K562 (cell line): ENCODE measurements around the gene CALHM2. TPM values are rescaled to one million over a fixed set of nuclear protein-coding genes. Genes with fewer than 3 reads are reported as not detected.

Experiments
- ATAC-seq: fragments of 200-7000 bp; cut with Tn5 transposase; 3 replicates; pipeline ENCODE4 v1.9.1; 2020; ENCODE audit warnings: moderate library complexity
- BruUV-seq: library from RNA; stranded (reverse); fragments of 400-500 nt; replicated peaks from 2 replicates; lab custom pipeline; 2021; lab: Mats Ljungman, UMichigan
- CTCF ChIA-PET: fragments of 300-600 bp; formaldehyde crosslinking; extraction: SDS; loops from one replicate; lab custom pipeline; 2021; ENCODE audit warnings: low intra/inter-chr PET ratio; lab: Yijun Ruan, JAX
- POLR2A ChIA-PET: fragments of 300-600, 350-650 bp; sonication (Branson Sonifier 250); formaldehyde crosslinking; extraction: SDS; loops from one replicate; lab custom pipeline; 2021; ENCODE audit warnings: antibody characterized with exemption, inconsistent platforms; lab: Yijun Ruan, JAX
- DNase-seq, 4 experiments: peaks; one replicate each; pipeline versions ENCODE4 v3.0.0 to v3.0.0-alpha.2; 2011 to 2018; ENCODE audit warnings: low spot score in 3 of 4, mixed read lengths in 3 of 4; ENCODE audit errors: extremely low read depth in 1 of 4
- FAIRE-seq: peaks from 2 replicates; lab custom pipeline; 2011; peaks lifted over from hg19 to GRCh38; lab: Jason Lieb, UNC
- H2AFZ ChIP-seq: 2 replicates; pipeline ENCODE4 v1.6.0; 2011; ENCODE audit warnings: low read depth, low read length, control low read depth, inconsistent platforms
- H3K27ac ChIP-seq: fragments of 200-600 bp; 3 replicates; pipeline ENCODE4 v1.8.0; 2011; ENCODE audit warnings: low read depth, mild to moderate bottlenecking, control low read depth, inconsistent platforms, low read length, moderate library complexity, mixed read lengths; ENCODE audit errors: extremely low read depth
- H3K27me3 ChIP-seq, 2 experiments: fragments of 300-600 bp in 1 of 2; 2 replicates in 1 of 2; 3 replicates in 1 of 2; pipeline versions ENCODE4 v1.6.0 to v1.8.0; 2011; ENCODE audit warnings: inconsistent platforms in 2 of 2, low read length in 2 of 2, mild to moderate bottlenecking in 1 of 2, mixed read lengths in 1 of 2, moderate library complexity in 1 of 2; ENCODE audit not compliant: control insufficient read depth in 2 of 2, insufficient read depth in 2 of 2
- H3K36me3 ChIP-seq: fragments of 300-600 bp; 3 replicates; pipeline ENCODE4 v1.8.0; 2011; ENCODE audit warnings: mild to moderate bottlenecking, low read length, inconsistent platforms; ENCODE audit not compliant: control insufficient read depth, insufficient read depth
- H3K4me1 ChIP-seq, 2 experiments: fragments of 200-600 bp in 1 of 2; replicated peaks in 1 of 2; 2 replicates in 1 of 2; 3 replicates in 1 of 2; pipeline versions ENCODE4 v1.5.1 to v1.8.0; 2011; ENCODE audit warnings: inconsistent platforms in 2 of 2, low read length in 2 of 2, mild to moderate bottlenecking in 1 of 2, mixed read lengths in 1 of 2, moderate library complexity in 1 of 2; ENCODE audit not compliant: control insufficient read depth in 2 of 2, insufficient read depth in 2 of 2
- H3K4me2 ChIP-seq: 2 replicates; pipeline ENCODE4 v1.6.1; 2011; ENCODE audit warnings: low read length, control low read depth, inconsistent platforms, mixed read lengths; ENCODE audit not compliant: insufficient read depth
- H3K4me3 ChIP-seq: fragments of 200-600 bp; sonication (generic), shearing (Covaris generic); 2 replicates; pipeline ENCODE4 v1.5.1; 2016; ENCODE audit warnings: control low read depth, inconsistent platforms
- H3K79me2 ChIP-seq: fragments of 200-600 bp; 3 replicates; pipeline ENCODE4 v1.8.0; 2011; ENCODE audit warnings: low read length, inconsistent platforms; ENCODE audit not compliant: control insufficient read depth, insufficient read depth
- H3K9ac ChIP-seq, 2 experiments: 2 replicates each; pipeline versions ENCODE4 v1.6.0 to v1.6.1; 2011; ENCODE audit warnings: low read depth in 2 of 2, low read length in 2 of 2, control low read depth in 1 of 2, inconsistent platforms in 1 of 2, mild to moderate bottlenecking in 1 of 2, mixed read lengths in 1 of 2; ENCODE audit not compliant: insufficient read depth in 1 of 2
- H3K9me1 ChIP-seq: one replicate; pipeline ENCODE4 v1.6.0; 2011; ENCODE audit warnings: inconsistent platforms, mild to moderate bottlenecking, low read length, moderate library complexity; ENCODE audit not compliant: control insufficient read depth, insufficient read depth
- H3K9me3 ChIP-seq: replicated peaks from 2 replicates; pipeline ENCODE4 v1.5.1; 2011; ENCODE audit warnings: low read depth, low read length, inconsistent platforms; ENCODE audit not compliant: control insufficient read depth, insufficient read depth
- H4K20me1 ChIP-seq: replicated peaks from 2 replicates; pipeline ENCODE4 v1.6.1; 2011; ENCODE audit warnings: low read length, inconsistent platforms, mixed read lengths; ENCODE audit not compliant: control insufficient read depth, insufficient read depth
- BACH1 ChIP-seq: fragments of 200-800 bp; sonication (Bioruptor generic); IDR thresholded peaks from 2 replicates; pipeline ENCODE4 v1.6.1; 2016; ENCODE audit warnings: missing genetic modification characterization, missing compliant biosample characterization
- DDX20 ChIP-seq: fragments of 450-650 bp; IDR thresholded peaks from 2 replicates; pipeline ENCODE4 v1.6.1; 2016; ENCODE audit warnings: missing genetic modification characterization, low read depth, mild to moderate bottlenecking, missing compliant biosample characterization, moderate library complexity
- EWSR1 ChIP-seq: fragments of 450-650 bp; IDR thresholded peaks from 2 replicates; pipeline ENCODE4 v1.6.1; 2018; ENCODE audit warnings: borderline replicate concordance, mild to moderate bottlenecking, low read depth, moderate library complexity; ENCODE audit not compliant: partially characterized antibody
- ILF3 ChIP-seq: fragments of 450-650 bp; IDR thresholded peaks from 2 replicates; pipeline ENCODE4 v1.6.1; 2018; ENCODE audit warnings: antibody characterized with exemption, mild to moderate bottlenecking, moderate library complexity, borderline replicate concordance
- KHSRP ChIP-seq: fragments of 450-650 bp; IDR thresholded peaks from 2 replicates; pipeline ENCODE4 v1.6.1; 2017
- NBN ChIP-seq: fragments of 450-650 bp; IDR thresholded peaks from 2 replicates; pipeline ENCODE4 v1.6.1; 2016; ENCODE audit warnings: low read depth, mild to moderate bottlenecking
- PCBP2 ChIP-seq: fragments of 200-400 bp; formaldehyde crosslinking; IDR thresholded peaks from 2 replicates; pipeline ENCODE4 v1.6.1; 2018; ENCODE audit warnings: low read length, low read depth, mild to moderate bottlenecking, moderate library complexity; ENCODE audit not compliant: poor library complexity, severe bottlenecking
- ZNF217 ChIP-seq: sonication (generic); formaldehyde crosslinking; IDR thresholded peaks from 2 replicates; pipeline ENCODE4 v1.8.0; 2022; ENCODE audit warnings: mild to moderate bottlenecking, missing genetic modification reagents
- WGBS: fragments of 100-300 bp; shearing (Covaris generic); methylation state at CpG from one replicate; pipeline ENCODE4 v1.1.6; 2016; ENCODE audit warnings: low coverage, mixed read lengths; ENCODE audit not compliant: insufficient coverage; ENCODE audit errors: missing lambda C conversion rate; 5-methylcytosine and 5-hydroxymethylcytosine counted together
- in situ Hi-C: fragments of 300-500 bp; cut with MboI; formaldehyde crosslinking; loops from 4 replicates; pipeline ENCODE4 v1.15.0; 2018; ENCODE audit warnings: inconsistent platforms, mixed read lengths
- intact Hi-C: fragments of 100-400 bp; cut with micrococcal nuclease; formaldehyde crosslinking; loops from 2 replicates; pipeline ENCODE4 v1.14.2; 2022
- polyA plus RNA-seq, 8 experiments: library from polyadenylated mRNA; depleted of rRNA in 4 of 8; stranded (reverse) in 5 of 8; unstranded in 3 of 8; fragments of >200 nt; fragmentation: Nextera tagmentation in 2 of 8; fragmentation: Illumina TruSeq in 1 of 8; extraction: Ambion mirVana in 2 of 8; extraction: Trizol in 1 of 8; gene quantifications; 2 replicates each; pipeline versions ENCODE4 v1.2.1 to v1.2.3, GENCODE V29; 2011 to 2014; ENCODE audit warnings: inconsistent platforms in 1 of 8, missing spikeins in 1 of 8
- total RNA-seq, 7 experiments: library from RNA; depleted of rRNA in 6 of 7; stranded (reverse); fragments of >200 nt in 6 of 7; fragmentation: Illumina TruSeq in 2 of 7; extraction: Trizol in 2 of 7; gene quantifications; 2 replicates each; pipeline versions ENCODE4 v1.2.1 to v1.2.3, GENCODE V29; 2011 to 2021; ENCODE audit warnings: low replicate concordance in 1 of 7
- TF ChIP-seq, protein P1 (sequence below): IDR thresholded peaks from 3 replicates; pipeline ENCODE4 v1.6.1; 2011; ENCODE audit warnings: borderline replicate concordance, mild to moderate bottlenecking; ENCODE audit not compliant: insufficient read length, insufficient read depth
- TF ChIP-seq, protein P2 (sequence below): fragments of 250-450 bp; sonication (Bioruptor Pico); IDR thresholded peaks from 2 replicates; pipeline ENCODE4 v1.4.0; 2020; ENCODE audit warnings: mild to moderate bottlenecking, moderate library complexity

CALHM2 gene
- total and polyA plus RNA-seq, 9 of the 15 experiments (the other 6 are each of a cell fraction or from before 2014, with no cell fraction given), result 0.08 to 0.14 (median 0.13) TPM; not detected in 6

DNA sequence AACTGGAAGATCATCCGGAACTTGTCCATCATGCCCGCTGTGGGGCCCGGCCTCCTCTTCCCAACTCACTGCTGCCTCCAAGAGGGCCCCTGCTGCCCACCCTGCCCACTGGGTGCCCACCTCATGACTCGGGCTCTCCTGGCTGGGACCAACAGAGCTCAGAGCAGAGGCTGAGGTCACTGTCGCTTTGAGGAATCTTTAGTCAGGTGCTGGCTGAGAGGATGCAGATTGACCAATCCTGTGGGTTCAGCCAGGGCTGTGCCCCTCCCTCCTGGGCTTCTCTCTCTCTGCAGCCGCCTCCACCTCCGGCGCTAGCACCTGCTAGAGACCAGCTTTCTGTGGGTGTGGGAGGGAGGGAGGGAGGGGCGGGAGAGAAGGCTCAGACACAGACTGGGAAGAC is 6.5 kb upstream of the CALHM2 start, which contains the start of gene CALHM1:
Gene CALHM1 (minus strand): TSS at position 181 of the 400 bp plus-strand sequence. CDS start 149 bp downstream, at position 32.
- Histone ChIP-seq H3K4me3 (no peak within 1 kb of the TSS), H3K27ac (no peak within 1 kb of the TSS), H3K79me2 (no peaks in the 10 kb centered on the region), H3K27me3 (no peaks in the 10 kb centered on the region; a peak in 2 of 5 replicates), H3K9me1 (no peaks in the 10 kb centered on the region), H3K9me3 (no peaks in the 10 kb centered on the region), H3K9ac (no peak within 1 kb of the TSS), H2AFZ (no peak within 1 kb of the TSS), H4K20me1 (no peaks in the 10 kb centered on the region; the same call in 1 of the 2 replicates), H3K36me3 (no peaks in the 10 kb centered on the region), H3K4me2 (no peak within 1 kb of the TSS), H3K4me1 (peaks cover 0 to 6% of the 10 kb centered on the region in 2 experiments; a peak in 2 of 5 replicates)
- ChIA-PET CTCF (no interaction called here), POLR2A (no interaction called here)
- no TSS peak for BruUV-seq
- DNase-seq (peak; percentile 27 to 51 (median 46)), FAIRE-seq (no peak), ATAC-seq (peak; percentile 65)
- no CpG with 5 or more reads among the region's 9 CpGs for WGBS
- TF ChIP-seq EWSR1, result no peak
- no peak for TF ChIP-seq DDX20
- TF ChIP-seq KHSRP, result no peak
- TF ChIP-seq, protein P1, sequence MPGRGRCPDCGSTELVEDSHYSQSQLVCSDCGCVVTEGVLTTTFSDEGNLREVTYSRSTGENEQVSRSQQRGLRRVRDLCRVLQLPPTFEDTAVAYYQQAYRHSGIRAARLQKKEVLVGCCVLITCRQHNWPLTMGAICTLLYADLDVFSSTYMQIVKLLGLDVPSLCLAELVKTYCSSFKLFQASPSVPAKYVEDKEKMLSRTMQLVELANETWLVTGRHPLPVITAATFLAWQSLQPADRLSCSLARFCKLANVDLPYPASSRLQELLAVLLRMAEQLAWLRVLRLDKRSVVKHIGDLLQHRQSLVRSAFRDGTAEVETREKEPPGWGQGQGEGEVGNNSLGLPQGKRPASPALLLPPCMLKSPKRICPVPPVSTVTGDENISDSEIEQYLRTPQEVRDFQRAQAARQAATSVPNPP, result no peak
- TF ChIP-seq PCBP2, result no peak
- TF ChIP-seq, protein P2, sequence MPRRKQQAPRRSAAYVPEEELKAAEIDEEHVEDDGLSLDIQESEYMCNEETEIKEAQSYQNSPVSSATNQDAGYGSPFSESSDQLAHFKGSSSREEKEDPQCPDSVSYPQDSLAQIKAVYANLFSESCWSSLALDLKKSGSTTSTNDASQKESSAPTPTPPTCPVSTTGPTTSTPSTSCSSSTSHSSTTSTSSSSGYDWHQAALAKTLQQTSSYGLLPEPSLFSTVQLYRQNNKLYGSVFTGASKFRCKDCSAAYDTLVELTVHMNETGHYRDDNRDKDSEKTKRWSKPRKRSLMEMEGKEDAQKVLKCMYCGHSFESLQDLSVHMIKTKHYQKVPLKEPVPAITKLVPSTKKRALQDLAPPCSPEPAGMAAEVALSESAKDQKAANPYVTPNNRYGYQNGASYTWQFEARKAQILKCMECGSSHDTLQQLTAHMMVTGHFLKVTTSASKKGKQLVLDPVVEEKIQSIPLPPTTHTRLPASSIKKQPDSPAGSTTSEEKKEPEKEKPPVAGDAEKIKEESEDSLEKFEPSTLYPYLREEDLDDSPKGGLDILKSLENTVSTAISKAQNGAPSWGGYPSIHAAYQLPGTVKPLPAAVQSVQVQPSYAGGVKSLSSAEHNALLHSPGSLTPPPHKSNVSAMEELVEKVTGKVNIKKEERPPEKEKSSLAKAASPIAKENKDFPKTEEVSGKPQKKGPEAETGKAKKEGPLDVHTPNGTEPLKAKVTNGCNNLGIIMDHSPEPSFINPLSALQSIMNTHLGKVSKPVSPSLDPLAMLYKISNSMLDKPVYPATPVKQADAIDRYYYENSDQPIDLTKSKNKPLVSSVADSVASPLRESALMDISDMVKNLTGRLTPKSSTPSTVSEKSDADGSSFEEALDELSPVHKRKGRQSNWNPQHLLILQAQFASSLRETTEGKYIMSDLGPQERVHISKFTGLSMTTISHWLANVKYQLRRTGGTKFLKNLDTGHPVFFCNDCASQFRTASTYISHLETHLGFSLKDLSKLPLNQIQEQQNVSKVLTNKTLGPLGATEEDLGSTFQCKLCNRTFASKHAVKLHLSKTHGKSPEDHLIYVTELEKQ (CRISPR knock-in tag), result no peak
- TF ChIP-seq NBN, result no peak
- TF ChIP-seq ILF3, result no peak
- no peak for TF ChIP-seq ZNF217 (CRISPR knock-in tag)
- TF ChIP-seq BACH1 (tag), result no peak
- intact Hi-C loops, result no loop called here
- in situ Hi-C loops, result no loop called here
